ENCODE measurements around the gene GLRX2. TPM values are rescaled to one million over a fixed set of nuclear protein-coding genes. Genes with fewer than 3 reads are reported as not detected.
A peak's percentile ranks its signal among the peaks of the same experiment; 100 is the strongest.

Gene GLRX2
- total RNA-seq, 1 donor from 2014 or later, result 18.6 TPM

- TF ChIP-seq CTCF (conservative IDR thresholded peaks at IDR 0.05; ENCODE audit: low read depth, low read length), result no peak
- peak; percentile 56 for DNase-seq (ENCODE audit: low read depth)
- H3K4me3 ChIP-seq (ENCODE audit: low read depth, low read length), result no peak overlapping the region
Measured at GRCh38 chr1:193111641-193112090, 6.5 kb upstream of the GLRX2 start.

DNA sequence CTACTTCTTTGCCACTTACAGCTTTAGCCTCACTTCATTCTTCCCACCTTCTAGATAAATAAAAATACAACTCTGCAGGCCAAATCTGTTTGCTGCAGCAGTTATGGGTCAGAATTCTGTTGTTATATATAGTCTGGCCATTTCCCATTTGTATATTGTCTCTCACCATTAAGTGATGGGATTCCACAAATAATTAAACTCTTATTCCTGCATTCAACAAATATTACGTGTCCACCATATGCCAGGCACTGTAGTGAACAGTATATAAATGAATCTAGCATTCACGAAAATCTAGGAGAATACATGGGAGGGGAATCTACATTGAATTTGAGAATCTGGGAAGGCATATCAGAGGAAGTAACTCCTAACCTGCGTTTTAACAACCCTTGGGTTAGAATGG, 5.7 kb upstream of the GLRX2 start:
- no peak overlapping the region for H3K4me3 ChIP-seq (ENCODE audit: low read depth, low read length)
- DNase-seq (ENCODE audit: low read depth), result no peak
- TF ChIP-seq CTCF (conservative IDR thresholded peaks at IDR 0.05; ENCODE audit: low read depth, low read length), result no peak

GRCh38 chr1:193110246-193110645, 5.0 kb upstream of the GLRX2 start:
- DNase-seq (ENCODE audit: low read depth), result no peak
- H3K4me3 ChIP-seq (ENCODE audit: low read depth, low read length), result no peak overlapping the region
- no peak for TF ChIP-seq CTCF (conservative IDR thresholded peaks at IDR 0.05; ENCODE audit: low read depth, low read length)

- H3K4me3 ChIP-seq (ENCODE audit: low read depth, low read length), result no peak overlapping the region
- TF ChIP-seq CTCF (conservative IDR thresholded peaks at IDR 0.05; ENCODE audit: low read depth, low read length), result no peak
- no peak for DNase-seq (ENCODE audit: low read depth)
Measured at GRCh38 chr1:193109619-193110018, 4.4 kb upstream of the GLRX2 start.

GRCh38 chr1:193108471-193108870, 3.3 kb upstream of the GLRX2 start:
- DNase-seq (ENCODE audit: low read depth), result no peak
- H3K4me3 ChIP-seq (ENCODE audit: low read depth, low read length), result no peak overlapping the region
- no peak for TF ChIP-seq CTCF (conservative IDR thresholded peaks at IDR 0.05; ENCODE audit: low read depth, low read length)

GRCh38 chr1:193105821-193106177, 585 bp upstream of the GLRX2 start:
- DNase-seq (ENCODE audit: low read depth), result no peak
- TF ChIP-seq CTCF (conservative IDR thresholded peaks at IDR 0.05; ENCODE audit: low read depth, low read length), result no peak
- H3K4me3 ChIP-seq (ENCODE audit: low read depth, low read length), result peak overlapping the region; percentile 82

GRCh38 chr1:193104502-193104906, 710 bp downstream of the GLRX2 start:
- TF ChIP-seq CTCF (conservative IDR thresholded peaks at IDR 0.05; ENCODE audit: low read depth, low read length), result no peak
- no peak for DNase-seq (ENCODE audit: low read depth)

More at GRCh38 chr1:193104502-193104906, 710 bp downstream of the GLRX2 start:
- H3K4me3 ChIP-seq (ENCODE audit: low read depth, low read length), result peak overlapping the region; percentile 82

Data from epithelial cell of proximal tubule (primary cell).